ENCODE results near the gene CEP112. TPM values are rescaled to one million over a fixed set of nuclear protein-coding genes. Genes with fewer than 3 reads are reported as not detected.
A peak's percentile ranks its signal among the peaks of the same experiment; 100 is the strongest.

CEP112 gene
- total and polyA plus RNA-seq, 2 of the 4 experiments (the other 2 are of a cell fraction), result 2.5 to 5.6 TPM

GRCh38 chr17:65813306-65813705, 378.6 kb downstream of the CEP112 start:
- Histone ChIP-seq H3K27me3 (ENCODE audit: control insufficient read depth, insufficient read depth, low read length) (no peaks in the 10 kb centered on the region), H3K79me1 (ENCODE audit: low read depth in 1 of 2, low read length in 2 of 2) (no peaks in the 10 kb centered on the region), H2AK5ac (ENCODE audit: low read depth, low read length) (no peak overlapping the region), H3K4me2 (ENCODE audit: low read depth, low read length) (no peak overlapping the region), H3K4me3 (ENCODE audit: insufficient read depth, low read depth, low read length) (no peak overlapping the region), H3K23ac (ENCODE audit: low read depth, low read length) (no peak overlapping the region), H3K9ac (ENCODE audit: low read depth, low read length) (no peak overlapping the region), H3K56ac (ENCODE audit: extremely low read depth, insufficient read depth, low read length) (no peak overlapping the region), H4K5ac (ENCODE audit: low read depth, low read length) (no peak overlapping the region), H3K18ac (ENCODE audit: low read depth, low read length) (no peak overlapping the region), H2AK9ac (replicated peaks; ENCODE audit: low read depth, low read length, poor library complexity) (no peak overlapping the region), H2BK20ac (ENCODE audit: low read depth, low read length) (no peak overlapping the region), H3K4ac (ENCODE audit: low read depth, low read length) (no peak overlapping the region), H3K36me3 (ENCODE audit: control insufficient read depth, insufficient read depth, low read length) (no peaks in the 10 kb centered on the region), H2AFZ (replicated peaks; ENCODE audit: low read length, poor library complexity) (no peak overlapping the region), H2BK120ac (ENCODE audit: low read depth, low read length) (no peak overlapping the region), H3K9me3 (ENCODE audit: control insufficient read depth, insufficient read depth, low read length) (no peaks in the 10 kb centered on the region), H2BK5ac (ENCODE audit: low read depth, low read length, poor library complexity, severe bottlenecking) (no peak overlapping the region), H4K20me1 (ENCODE audit: insufficient read depth, low read length) (no peaks in the 10 kb centered on the region), H3K9me1 (ENCODE audit: insufficient read depth, low read length) (no peaks in the 10 kb centered on the region), H3K27ac (ENCODE audit: insufficient read depth, low read length) (no peak overlapping the region), H2BK15ac (ENCODE audit: low read depth, low read length) (no peak overlapping the region), H4K8ac (ENCODE audit: low read depth in 2 of 2, low read length in 2 of 2) (no peak overlapping the region), H3K14ac (replicated peaks; ENCODE audit: low read depth, low read length) (no peak overlapping the region), H3K4me1 (ENCODE audit: control insufficient read depth, insufficient read depth, low read length) (no peaks in the 10 kb centered on the region), H4K91ac (ENCODE audit: insufficient read depth, low read depth, low read length) (no peak overlapping the region)
- POLR2A ChIA-PET (ENCODE audit: unreplicated experiment), result no interaction called here
- in situ Hi-C loops (cut with MboI; ENCODE audit: low sequenced_read_pairs), result no loop called here
- DNase-seq, result peak; percentile 6
- no peak for ATAC-seq (ENCODE audit: low read depth)
- BruUV-seq (replicated peaks), result no TSS peak
- CTCF ChIA-PET, result no interaction called here
- TF ChIP-seq ELK1 (IDR thresholded peaks at IDR 0.05; ENCODE audit: borderline replicate concordance, low read depth, low read length), result no peak
- TF ChIP-seq POLR2A (IDR thresholded peaks at IDR 0.05; ENCODE audit: low read depth, low read length), result no peak
- no peak for TF ChIP-seq MAZ (IDR thresholded peaks at IDR 0.05; ENCODE audit: borderline replicate concordance, low read depth, low read length)
- no peak for TF ChIP-seq NFE2L2 (IDR thresholded peaks at IDR 0.05; ENCODE audit: low read depth, low read length)
- no peak for TF ChIP-seq MAFK (IDR thresholded peaks at IDR 0.05; ENCODE audit: low read depth, low read length)
- TF ChIP-seq MXI1 (IDR thresholded peaks at IDR 0.05; ENCODE audit: borderline replicate concordance, low read depth, low read length), result no peak
- no peak for TF ChIP-seq CHD1 (IDR thresholded peaks at IDR 0.05; ENCODE audit: low read depth, low read length)
- no peak for TF ChIP-seq CEBPB (IDR thresholded peaks at IDR 0.05; ENCODE audit: low read depth, low read length)
- TF ChIP-seq RAD21 (IDR thresholded peaks at IDR 0.05; ENCODE audit: low read length), result no peak
- TF ChIP-seq CTCF (conservative IDR thresholded peaks at IDR 0.05; ENCODE audit: low read depth, low read length), result no peak
- TF ChIP-seq BHLHE40 (IDR thresholded peaks at IDR 0.05; ENCODE audit: low read depth, low read length), result no peak
- no peak for TF ChIP-seq FOS (IDR thresholded peaks at IDR 0.05; ENCODE audit: low read depth, low read length)
- TF ChIP-seq USF2 (IDR thresholded peaks at IDR 0.05; ENCODE audit: low read depth, low read length), result no peak
- TF ChIP-seq RFX5 (IDR thresholded peaks at IDR 0.05; ENCODE audit: low read depth, low read length), result no peak
- TF ChIP-seq SMC3 (IDR thresholded peaks at IDR 0.05; ENCODE audit: low read depth, low read length), result no peak
- TF ChIP-seq RCOR1 (IDR thresholded peaks at IDR 0.05; ENCODE audit: insufficient replicate concordance, low read length), result no peak
- 17% methylated on average over 1 of the region's 3 CpGs; no CpG with 5 or more reads in 1 of the 2 experiments for WGBS, 2 experiments (ENCODE audit: extremely low coverage in 2 of 2, insufficient read length in 1 of 2)
- dilution Hi-C loops (cut with HindIII; ENCODE audit: low sequenced_read_pairs, unreplicated experiment), result no loop called here
- intact Hi-C loops (cut with micrococcal nuclease), result no loop called here

Data from IMR-90 (cell line).